HCT116 (cell line): ENCODE results near the gene TSPAN31. TPM values are rescaled to one million over a fixed set of nuclear protein-coding genes. Genes with fewer than 3 reads are reported as not detected.

Experiments used
- ATAC-seq: fragments of 200-7000 bp; cut with Tn5 transposase; 2 replicates; pipeline ENCODE4 v1.9.1; 2020; ENCODE audit warnings: mild to moderate bottlenecking, moderate library complexity
- BruUV-seq: library from RNA; stranded (reverse); fragments of 400-500 nt; replicated peaks from 2 replicates; lab custom pipeline; 2021; lab: Mats Ljungman, UMichigan
- CTCF ChIA-PET: fragments of 300-600 bp; sonication (Branson Sonifier 250); formaldehyde crosslinking; loops from one replicate; lab custom pipeline; 2021; ENCODE audit warnings: antibody characterized with exemption; lab: Charles Lee
- POLR2A ChIA-PET: fragments of 300-600, 350-600 bp; sonication (Branson Sonifier 250); formaldehyde crosslinking; loops from one replicate; lab custom pipeline; 2021; ENCODE audit warnings: antibody characterized with exemption; lab: Charles Lee
- RAD21 ChIA-PET, 2 experiments: fragments of 300-600 bp; sonication (Branson Sonifier 250); formaldehyde crosslinking; loops; one replicate each; lab custom pipeline; 2023; ENCODE audit warnings: low total read pairs in 2 of 2; ENCODE audit not compliant: uncharacterized antibody in 2 of 2, unreplicated experiment in 2 of 2, low non-redundant PET in 1 of 2; lab: Charles Lee
- DNase-seq: peaks from one replicate; pipeline ENCODE4 v3.0.0-alpha.2; 2010; ENCODE audit warnings: low read depth, low spot score
- H2AFZ ChIP-seq: fragments of 200-600 bp; shearing (Covaris generic), sonication (generic); 2 replicates; pipeline ENCODE4 v1.6.1; 2017; ENCODE audit warnings: low read depth, mixed run types, mixed read lengths, antibody characterized with exemption, low read length; ENCODE audit not compliant: poor library complexity, severe bottlenecking
- H3K27ac ChIP-seq: 2 replicates; pipeline ENCODE4 v1.5.1; 2012; ENCODE audit warnings: low read depth, low read length
- H3K27me3 ChIP-seq: fragments of 200-600 bp; sonication (generic); 2 replicates; pipeline ENCODE4 v1.6.1; 2016; ENCODE audit warnings: mixed run types, low read length, mixed read lengths; ENCODE audit not compliant: insufficient read depth
- H3K36me3 ChIP-seq, 2 experiments: fragments of 200-500 bp in 1 of 2; fragments of 200-600 bp in 1 of 2; sonication (Bioruptor generic) in 1 of 2; sonication (generic) in 1 of 2; 2 replicates each; pipeline versions ENCODE4 v1.5.1 to v1.6.1; 2014 to 2016; ENCODE audit warnings: low read length in 2 of 2, inconsistent platforms in 1 of 2, mixed read lengths in 1 of 2, mixed run types in 1 of 2; ENCODE audit not compliant: insufficient read depth in 2 of 2, control insufficient read depth in 1 of 2
- H3K4me1 ChIP-seq, 2 experiments: fragments of 200-600 bp in 1 of 2; sonication (generic) in 1 of 2; 2 replicates each; pipeline versions ENCODE4 v1.5.1 to v1.6.1; 2012 to 2017; ENCODE audit warnings: low read length in 2 of 2, inconsistent platforms in 1 of 2, mild to moderate bottlenecking in 1 of 2, mixed read lengths in 1 of 2, mixed run types in 1 of 2, moderate library complexity in 1 of 2; ENCODE audit not compliant: insufficient read depth in 2 of 2, control insufficient read depth in 1 of 2
- H3K4me2 ChIP-seq: fragments of 200-600 bp; sonication (generic); 2 replicates; pipeline ENCODE4 v1.6.1; 2017; ENCODE audit warnings: mixed run types, low read length, mixed read lengths
- H3K4me3 ChIP-seq, 2 experiments: fragments of 200-600 bp in 1 of 2; sonication (generic) in 1 of 2; replicated peaks in 1 of 2; 2 replicates each; pipeline ENCODE4 v1.5.1; 2011 to 2016; ENCODE audit warnings: low read length in 2 of 2, control low read depth in 1 of 2, low read depth in 1 of 2, mild to moderate bottlenecking in 1 of 2, mixed read lengths in 1 of 2, mixed run types in 1 of 2
- H3K79me2 ChIP-seq: fragments of 200-600 bp; sonication (generic); 2 replicates; pipeline ENCODE4 v1.6.1; 2017; ENCODE audit warnings: mild to moderate bottlenecking, mixed run types, low read length, moderate library complexity, mixed read lengths; ENCODE audit not compliant: insufficient read depth
- H3K9ac ChIP-seq: fragments of 200-600 bp; sonication (generic); 2 replicates; pipeline ENCODE4 v1.6.1; 2016; ENCODE audit warnings: low read length, mixed read lengths
- H3K9me2 ChIP-seq: fragments of 200-600 bp; sonication (generic), shearing (Covaris generic); 2 replicates; pipeline ENCODE4 v1.6.1; 2017; ENCODE audit warnings: mixed run types, mild to moderate bottlenecking, moderate library complexity; ENCODE audit not compliant: insufficient read depth
- H3K9me3 ChIP-seq, 2 experiments: fragments of 200-500 bp in 1 of 2; fragments of 200-600 bp in 1 of 2; sonication (Bioruptor generic) in 1 of 2; sonication (generic) in 1 of 2; 2 replicates each; pipeline ENCODE4 v1.6.1; 2014 to 2017; ENCODE audit warnings: low read length in 2 of 2, mixed read lengths in 2 of 2, inconsistent platforms in 1 of 2, low read depth in 1 of 2, mild to moderate bottlenecking in 1 of 2, mixed run types in 1 of 2, moderate library complexity in 1 of 2; ENCODE audit not compliant: control insufficient read depth in 1 of 2, insufficient read depth in 1 of 2
- H4K20me1 ChIP-seq: fragments of 200-600 bp; sonication (generic), shearing (Covaris generic); 2 replicates; pipeline ENCODE4 v1.6.1; 2017; ENCODE audit warnings: mixed run types, mild to moderate bottlenecking, moderate library complexity; ENCODE audit not compliant: insufficient read depth
- ATF3 ChIP-seq: IDR thresholded peaks from 2 replicates; pipeline ENCODE4 v1.6.1; 2012
- CEBPB ChIP-seq: IDR thresholded peaks from 2 replicates; pipeline ENCODE4 v1.6.1; 2012; ENCODE audit warnings: low read depth
- FOSL1 ChIP-seq: IDR thresholded peaks from 2 replicates; pipeline ENCODE4 v1.6.1; 2012; ENCODE audit warnings: low read depth
- JUND ChIP-seq: IDR thresholded peaks from 2 replicates; pipeline ENCODE4 v1.6.1; 2012
- POLR2AphosphoS5 ChIP-seq: IDR thresholded peaks from 2 replicates; pipeline ENCODE4 v1.6.1; 2011; ENCODE audit warnings: mild to moderate bottlenecking, low read depth, low read length, moderate library complexity
- RAD21 ChIP-seq: IDR thresholded peaks from 2 replicates; pipeline ENCODE4 v1.6.1; 2012; ENCODE audit warnings: low read depth, mild to moderate bottlenecking
- SIN3A ChIP-seq: IDR thresholded peaks from 2 replicates; pipeline ENCODE4 v1.6.1; 2012; ENCODE audit warnings: low read depth
- SP1 ChIP-seq: IDR thresholded peaks from 2 replicates; pipeline ENCODE4 v1.6.1; 2012; ENCODE audit warnings: low read depth
- TCF7L2 ChIP-seq: IDR thresholded peaks from 2 replicates; pipeline ENCODE4 v1.7.0; 2011; ENCODE audit warnings: borderline replicate concordance, inconsistent platforms; ENCODE audit not compliant: insufficient read depth, insufficient read length; ENCODE audit errors: extremely low read depth
- ZFX ChIP-seq: fragments of 450-650 bp; IDR thresholded peaks from 2 replicates; pipeline ENCODE4 v1.6.1; 2017
- ZNF274 ChIP-seq: fragments of 200-500 bp; sonication (Bioruptor generic); IDR thresholded peaks from 2 replicates; pipeline ENCODE4 v1.6.1; 2014; ENCODE audit warnings: mild to moderate bottlenecking, low read depth, low read length, inconsistent platforms
- intact Hi-C: fragments of 100-400 bp; cut with micrococcal nuclease; formaldehyde crosslinking; loops from 2 replicates; pipeline ENCODE4 v1.10.0; 2022
- total RNA-seq: library from RNA; stranded (reverse); gene quantifications from one replicate; pipeline ENCODE4 v1.2.1, GENCODE V29; 2021; ENCODE audit not compliant: unreplicated experiment

The TSPAN31 gene
- total RNA-seq, 1 experiment from 2014 or later = 14.9 TPM

GRCh38 chr12:57730336-57731067 lies 14.3 kb upstream of the TSPAN31 start:
- no peak overlapping the region for H3K4me3 ChIP-seq
- no peaks in the 10 kb centered on the region for H3K9me2 ChIP-seq
- RAD21 ChIA-PET = no interaction called here
- intact Hi-C loops = no loop called here
- H4K20me1 ChIP-seq = no peaks in the 10 kb centered on the region
- no TSS peak for BruUV-seq
- CTCF ChIA-PET = no interaction called here
- no peak overlapping the region for H3K9ac ChIP-seq
- DNase-seq (no peak), ATAC-seq (no peak)
- POLR2A ChIA-PET = no interaction called here
- peaks cover 4 to 15% of the 10 kb centered on the region in 2 experiments; a peak in 3 of 4 replicates for H3K36me3 ChIP-seq
- TF ChIP-seq JUND = no peak
- TF ChIP-seq RAD21 = no peak
- no peak for TF ChIP-seq POLR2AphosphoS5
- TF ChIP-seq FOSL1 = no peak
- TF ChIP-seq ZNF274 = no peak
- no peak for TF ChIP-seq SIN3A
- no peak for TF ChIP-seq ATF3
- TF ChIP-seq ZFX = no peak
- TF ChIP-seq SP1 = no peak
- TF ChIP-seq TCF7L2 = no peak
- TF ChIP-seq CEBPB = no peak
- H3K4me1 ChIP-seq = peaks cover 7 to 18% of the 10 kb centered on the region in 2 experiments; a peak in 3 of 4 replicates
- H3K27me3 ChIP-seq = no peaks in the 10 kb centered on the region
- H3K9me3 ChIP-seq = no peaks in the 10 kb centered on the region
- H3K27ac ChIP-seq = no peak overlapping the region
- H3K4me2 ChIP-seq = no peak overlapping the region
- H2AFZ ChIP-seq = no peak overlapping the region
- H3K79me2 ChIP-seq = no peaks in the 10 kb centered on the region
